GM08714 (cell line): ENCODE measurements around the gene RPIA.

Experiments used
- H3K4me3 ChIP-seq: fragments of 200-500 bp; sonication (Bioruptor generic); 2 replicates; pipeline ENCODE4 v1.5.1; 2014; ENCODE audit warnings: mild to moderate bottlenecking, low read length, inconsistent platforms
- ZNF274 ChIP-seq: IDR thresholded peaks from 2 replicates; pipeline ENCODE4 v1.6.1; 2012; ENCODE audit warnings: mild to moderate bottlenecking, low read depth, low read length

RPIA gene

GRCh38 chr2:88698027-88698413, 6.5 kb downstream of the RPIA start:
- H3K4me3 ChIP-seq: no peak overlapping the region
- no peak for TF ChIP-seq ZNF274

GRCh38 chr2:88698498-88699233, 7.2 kb downstream of the RPIA start:
- TF ChIP-seq ZNF274: no peak
- H3K4me3 ChIP-seq: no peak overlapping the region

- H3K4me3 ChIP-seq: no peak overlapping the region
- TF ChIP-seq ZNF274: no peak
These were observed 15.5 kb downstream of the RPIA start for GRCh38 chr2:88707003-88707402.

GRCh38 chr2:88709181-88709631, 17.7 kb downstream of the RPIA start:
- no peak for TF ChIP-seq ZNF274

GRCh38 chr2:88711289-88711688, 19.8 kb downstream of the RPIA start:
- TF ChIP-seq ZNF274: no peak
- no peak overlapping the region for H3K4me3 ChIP-seq

More at GRCh38 chr2:88709181-88709631, 17.7 kb downstream of the RPIA start:
- H3K4me3 ChIP-seq: no peak overlapping the region

- H3K4me3 ChIP-seq: no peak overlapping the region
- TF ChIP-seq ZNF274: no peak
These were observed 20.4 kb downstream of the RPIA start for GRCh38 chr2:88711897-88712296.

GRCh38 chr2:88713408-88713807, 21.9 kb downstream of the RPIA start:
- TF ChIP-seq ZNF274: no peak

GRCh38 chr2:88714667-88715066, 23.2 kb downstream of the RPIA start:
- H3K4me3 ChIP-seq: no peak overlapping the region
- no peak for TF ChIP-seq ZNF274

More at GRCh38 chr2:88713408-88713807, 21.9 kb downstream of the RPIA start:
- no peak overlapping the region for H3K4me3 ChIP-seq

- no peak overlapping the region for H3K4me3 ChIP-seq
- no peak for TF ChIP-seq ZNF274
These were observed 28.9 kb downstream of the RPIA start for GRCh38 chr2:88720399-88720798.

GRCh38 chr2:88721268-88721667, 29.8 kb downstream of the RPIA start:
- no peak overlapping the region for H3K4me3 ChIP-seq
- no peak for TF ChIP-seq ZNF274

GRCh38 chr2:88724643-88725332, 33.3 kb downstream of the RPIA start:
- TF ChIP-seq ZNF274: no peak
- no peak overlapping the region for H3K4me3 ChIP-seq

- no peak for TF ChIP-seq ZNF274
- H3K4me3 ChIP-seq: no peak overlapping the region
These were observed 37.7 kb downstream of the RPIA start for GRCh38 chr2:88729061-88729745.

GRCh38 chr2:88733155-88733902, 41.9 kb downstream of the RPIA start:
- TF ChIP-seq ZNF274: no peak
- no peak overlapping the region for H3K4me3 ChIP-seq

- H3K4me3 ChIP-seq: no peak overlapping the region
- no peak for TF ChIP-seq ZNF274
These were observed 43.7 kb downstream of the RPIA start for GRCh38 chr2:88735133-88735532.
